ENCODE results near the gene EIF4B.

Gene EIF4B

GRCh38 chr12:53047221-53048032 is 41.2 kb downstream of the EIF4B start:
- peak; percentile 61 for DNase-seq

GRCh38 chr12:53048033-53048779 is 42.0 kb downstream of the EIF4B start:
- no peak for DNase-seq

- no peak for DNase-seq
These were observed 42.6 kb downstream of the EIF4B start for GRCh38 chr12:53048780-53049401.

GRCh38 chr12:53049571-53050318 is 43.5 kb downstream of the EIF4B start, which contains the start of gene TNS2:
Gene TNS2 (plus strand): TSS chr12:53050065. CDS start chr12:53050186, 121 bp downstream.
- no peak for DNase-seq

GRCh38 chr12:53050426-53051057 is 44.3 kb downstream of the EIF4B start:
- DNase-seq: no peak

GRCh38 chr12:53051058-53051880 is 45.0 kb downstream of the EIF4B start:
- DNase-seq: no peak

GRCh38 chr12:53051881-53052412 is 45.7 kb downstream of the EIF4B start:
- DNase-seq: no peak

- DNase-seq: no peak
These were observed 46.4 kb downstream of the EIF4B start for GRCh38 chr12:53052419-53053217.

- peak; percentile 49 for DNase-seq
These were observed 47.2 kb downstream of the EIF4B start for GRCh38 chr12:53053218-53054111.

GRCh38 chr12:53054112-53054878 is 48.0 kb downstream of the EIF4B start:
- peak; percentile 92 for DNase-seq

- DNase-seq: no peak
These were observed 49.4 kb downstream of the EIF4B start for GRCh38 chr12:53055471-53056266.

- DNase-seq: no peak
These were observed 50.0 kb downstream of the EIF4B start for GRCh38 chr12:53056296-53056695.

GRCh38 chr12:53056901-53057300 is 50.6 kb downstream of the EIF4B start:
- DNase-seq: no peak

- no peak for DNase-seq
These were observed 51.7 kb downstream of the EIF4B start for GRCh38 chr12:53057816-53058500.

GRCh38 chr12:53058674-53059433 is 52.6 kb downstream of the EIF4B start:
- DNase-seq: no peak
